Measurements from ENCODE around the gene ARMH1. TPM values are rescaled to one million over a fixed set of nuclear protein-coding genes. Genes with fewer than 3 reads are reported as not detected.

The ARMH1 gene
- total and polyA plus RNA-seq, 3 donors from 2014 or later, result 17.4 to 42.9 (median 29.7) TPM

DNA sequence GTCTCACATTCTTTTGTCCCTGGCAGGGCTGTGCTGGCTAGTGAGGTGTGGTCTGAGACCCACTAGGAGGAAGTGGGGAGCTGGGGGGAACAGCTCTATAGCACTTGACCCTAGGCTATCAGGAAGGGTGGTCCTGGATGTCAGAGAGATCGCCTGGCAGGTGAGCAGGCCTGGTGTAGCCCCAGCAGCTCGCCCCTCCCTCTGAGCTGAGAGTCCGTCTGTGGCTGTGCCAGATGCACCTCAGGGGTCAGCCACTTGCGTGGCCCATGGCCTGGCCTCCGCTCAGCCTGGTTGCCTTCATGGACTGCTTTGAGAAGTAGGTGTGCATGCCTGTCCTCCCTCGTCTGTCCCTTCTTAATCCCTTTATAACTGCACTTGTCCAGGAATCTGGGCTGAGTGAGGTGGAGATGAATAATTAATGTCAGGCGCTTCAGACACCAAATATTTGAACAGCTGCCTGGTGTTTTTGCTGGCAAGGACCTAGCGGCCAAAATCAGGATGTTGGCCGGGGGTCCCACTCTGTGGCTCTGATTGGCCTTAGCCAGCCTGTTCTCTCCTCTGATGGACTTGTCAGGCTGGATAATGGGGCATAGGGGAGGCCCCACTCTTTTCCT, 30.7 kb upstream of the ARMH1 start:
- Histone ChIP-seq H3K4me1 (no peaks in the 10 kb centered on the region), H3K9me3 (no peaks in the 10 kb centered on the region), H3K27ac (no peak overlapping the region), H3K36me3 (ENCODE audit: low read depth, missing control alignments) (no peaks in the 10 kb centered on the region), H3K27me3 (no peaks in the 10 kb centered on the region), H3K4me3 (no peak overlapping the region)
- DNase-seq, result no peak
- no peak for TF ChIP-seq CTCF (IDR thresholded peaks at IDR 0.05)
- intact Hi-C loops (cut with DNase I; ENCODE audit: low total_unique reads), result no loop called here
- WGBS, 2 donors, result 75 to 90% methylated on average over 6 to 9 of the region's 9 CpGs

DNA sequence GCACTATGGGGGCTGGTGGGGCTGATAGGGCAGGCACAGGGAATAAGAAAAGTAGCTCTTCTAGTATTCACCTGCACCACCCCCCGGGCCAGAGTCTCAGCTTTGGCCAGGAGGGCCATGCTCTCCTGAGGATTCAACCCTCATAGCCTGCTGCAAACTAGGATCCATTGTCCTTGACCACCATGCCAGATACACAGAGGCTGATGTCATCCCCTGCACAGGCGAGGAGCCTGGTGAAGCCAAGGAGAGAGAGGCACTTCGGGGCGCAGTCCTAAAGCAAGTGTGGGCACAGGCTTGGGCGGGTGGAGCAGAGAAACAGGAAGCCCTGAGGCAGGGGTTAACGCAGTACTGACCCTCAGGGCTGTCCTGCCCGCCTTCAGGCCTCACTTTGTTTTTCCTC, 29.7 kb upstream of the ARMH1 start:
- no peaks in the 10 kb centered on the region for H3K4me1 ChIP-seq
- no peak overlapping the region for H3K27ac ChIP-seq
- H3K36me3 ChIP-seq (ENCODE audit: low read depth, missing control alignments), result no peaks in the 10 kb centered on the region
- TF ChIP-seq CTCF (IDR thresholded peaks at IDR 0.05) (no peak), POLR2A (IDR thresholded peaks at IDR 0.05) (no peak)
- H3K27me3 ChIP-seq, result no peaks in the 10 kb centered on the region
- DNase-seq, result no peak
- no peak overlapping the region for H3K4me3 ChIP-seq
- no peaks in the 10 kb centered on the region for H3K9me3 ChIP-seq
- intact Hi-C loops (cut with DNase I; ENCODE audit: low total_unique reads), result no loop called here
- 95 to 96% methylated on average over 3 to 7 of the region's 7 CpGs for WGBS, 2 donors

GRCh38 chr1:44645476-44646244, 28.9 kb upstream of the ARMH1 start:
- no peaks in the 10 kb centered on the region for H3K27me3 ChIP-seq
- no peak overlapping the region for H3K4me3 ChIP-seq
- 66 to 79% methylated on average over 14 to 18 of the region's 18 CpGs for WGBS, 2 donors
- TF ChIP-seq CTCF (IDR thresholded peaks at IDR 0.05) (no peak), POLR2A (IDR thresholded peaks at IDR 0.05) (no peak)
- intact Hi-C loops (cut with DNase I; ENCODE audit: low total_unique reads), result no loop called here
- H3K27ac ChIP-seq, result peak overlapping the region in 1 of 2 donors; percentile 19
- no peaks in the 10 kb centered on the region for H3K36me3 ChIP-seq (ENCODE audit: low read depth, missing control alignments)
- no peaks in the 10 kb centered on the region for H3K4me1 ChIP-seq
- H3K9me3 ChIP-seq, result no peaks in the 10 kb centered on the region
- peak; percentile 44 for DNase-seq

GRCh38 chr1:44646261-44647110, 28.0 kb upstream of the ARMH1 start:
- Histone ChIP-seq H3K27ac (peak overlapping the region in 1 of 2 donors; percentile 19), H3K9me3 (no peaks in the 10 kb centered on the region), H3K4me3 (no peak overlapping the region), H3K36me3 (ENCODE audit: low read depth, missing control alignments) (no peaks in the 10 kb centered on the region), H3K27me3 (no peaks in the 10 kb centered on the region), H3K4me1 (no peaks in the 10 kb centered on the region)
- no peak for DNase-seq
- intact Hi-C loops (cut with DNase I; ENCODE audit: low total_unique reads), result no loop called here
- TF ChIP-seq CTCF (IDR thresholded peaks at IDR 0.05), result no peak
- no peak for TF ChIP-seq POLR2A (IDR thresholded peaks at IDR 0.05)
- 88 to 94% methylated on average over 27 to 28 of the region's 28 CpGs for WGBS, 2 donors

Data from testis (tissue), 3 donors.